ENCODE measurements around the gene PHACTR3. TPM values are rescaled to one million over a fixed set of nuclear protein-coding genes. Genes with fewer than 3 reads are reported as not detected.

The PHACTR3 gene
- total and polyA plus RNA-seq, 2 experiments from 2014 or later, result 0.45 to 0.61 TPM

DNA sequence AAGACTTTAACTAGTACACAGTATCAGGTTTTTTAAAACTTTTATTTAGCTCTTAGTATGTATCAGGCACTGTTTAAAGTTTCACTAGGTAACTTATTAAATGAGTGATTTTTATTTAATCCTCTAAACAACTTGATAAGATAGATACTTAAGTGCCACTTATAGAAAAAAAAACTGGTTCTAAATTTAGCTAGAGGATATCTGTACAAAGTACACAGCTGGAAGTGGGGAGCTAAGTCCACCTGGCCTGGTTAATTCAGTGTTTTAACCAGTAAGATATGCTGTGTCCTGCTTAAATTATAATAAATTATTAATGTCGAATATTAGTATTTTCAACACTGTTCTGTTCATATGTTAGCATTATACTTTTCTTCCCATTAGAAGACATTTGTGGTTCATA lies 291.6 kb downstream of the PHACTR3 start:
- Histone ChIP-seq H3K36me3 (ENCODE audit: insufficient read depth) (no peaks in the 10 kb centered on the region), H2AFZ (no peak overlapping the region), H4K20me1 (replicated peaks; ENCODE audit: insufficient read depth) (no peaks in the 10 kb centered on the region), H3K9me2 (ENCODE audit: insufficient read depth) (no peaks in the 10 kb centered on the region), H3F3A (replicated peaks; ENCODE audit: low read depth) (no peaks in the 10 kb centered on the region), H3K27me3 (ENCODE audit: insufficient read depth) (peaks cover 12% of the 10 kb centered on the region; the same call in 1 of the 2 replicates), H3K4me2 (no peak overlapping the region), H3K79me2 (replicated peaks; ENCODE audit: insufficient read depth) (no peaks in the 10 kb centered on the region), H3K27ac (ENCODE audit: low read depth) (no peak overlapping the region), H3K4me1 (ENCODE audit: insufficient read depth) (no peaks in the 10 kb centered on the region), H3K4me3 (no peak overlapping the region)
- Mint-ChIP-seq H3K9me3 (no peaks in the 10 kb centered on the region), H3K27ac (no peak overlapping the region), H3K36me3 (ENCODE audit: low read depth) (no peaks in the 10 kb centered on the region), H3K4me1 (no peaks in the 10 kb centered on the region), H3K27me3 (ENCODE audit: insufficient read depth, low read depth, poor library complexity) (peaks cover 4% of the 10 kb centered on the region), H3K4me3 (no peak overlapping the region)
- ATAC-seq (no peak), DNase-seq (ENCODE audit: low spot score) (no peak)
- TF ChIP-seq POLR2AphosphoS5 (IDR thresholded peaks at IDR 0.05; ENCODE audit: low read depth) (no peak), ZNF114 (CRISPR knock-in tag; IDR thresholded peaks at IDR 0.05) (no peak), ZNF331 (CRISPR knock-in tag; IDR thresholded peaks at IDR 0.05; ENCODE audit: low read depth) (no peak), EZH2 (IDR thresholded peaks at IDR 0.05; ENCODE audit: low read depth, unreplicated experiment) (no peak), EZH2phosphoT487 (IDR thresholded peaks at IDR 0.05; ENCODE audit: unreplicated experiment) (no peak), CREB1 (CRISPR knock-in tag; IDR thresholded peaks at IDR 0.05; ENCODE audit: low read depth) (no peak), JUNB (IDR thresholded peaks at IDR 0.05; ENCODE audit: unreplicated experiment) (no peak), NANOG (IDR thresholded peaks at IDR 0.05; ENCODE audit: borderline replicate concordance) (no peak), STAT1 (IDR thresholded peaks at IDR 0.05; ENCODE audit: unreplicated experiment) (no peak)
- TF ChIP-seq, protein P1, sequence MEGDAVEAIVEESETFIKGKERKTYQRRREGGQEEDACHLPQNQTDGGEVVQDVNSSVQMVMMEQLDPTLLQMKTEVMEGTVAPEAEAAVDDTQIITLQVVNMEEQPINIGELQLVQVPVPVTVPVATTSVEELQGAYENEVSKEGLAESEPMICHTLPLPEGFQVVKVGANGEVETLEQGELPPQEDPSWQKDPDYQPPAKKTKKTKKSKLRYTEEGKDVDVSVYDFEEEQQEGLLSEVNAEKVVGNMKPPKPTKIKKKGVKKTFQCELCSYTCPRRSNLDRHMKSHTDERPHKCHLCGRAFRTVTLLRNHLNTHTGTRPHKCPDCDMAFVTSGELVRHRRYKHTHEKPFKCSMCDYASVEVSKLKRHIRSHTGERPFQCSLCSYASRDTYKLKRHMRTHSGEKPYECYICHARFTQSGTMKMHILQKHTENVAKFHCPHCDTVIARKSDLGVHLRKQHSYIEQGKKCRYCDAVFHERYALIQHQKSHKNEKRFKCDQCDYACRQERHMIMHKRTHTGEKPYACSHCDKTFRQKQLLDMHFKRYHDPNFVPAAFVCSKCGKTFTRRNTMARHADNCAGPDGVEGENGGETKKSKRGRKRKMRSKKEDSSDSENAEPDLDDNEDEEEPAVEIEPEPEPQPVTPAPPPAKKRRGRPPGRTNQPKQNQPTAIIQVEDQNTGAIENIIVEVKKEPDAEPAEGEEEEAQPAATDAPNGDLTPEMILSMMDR (conservative IDR thresholded peaks at IDR 0.05; ENCODE audit: low read depth in 2 of 2), result no peak
- TF ChIP-seq, protein P2, sequence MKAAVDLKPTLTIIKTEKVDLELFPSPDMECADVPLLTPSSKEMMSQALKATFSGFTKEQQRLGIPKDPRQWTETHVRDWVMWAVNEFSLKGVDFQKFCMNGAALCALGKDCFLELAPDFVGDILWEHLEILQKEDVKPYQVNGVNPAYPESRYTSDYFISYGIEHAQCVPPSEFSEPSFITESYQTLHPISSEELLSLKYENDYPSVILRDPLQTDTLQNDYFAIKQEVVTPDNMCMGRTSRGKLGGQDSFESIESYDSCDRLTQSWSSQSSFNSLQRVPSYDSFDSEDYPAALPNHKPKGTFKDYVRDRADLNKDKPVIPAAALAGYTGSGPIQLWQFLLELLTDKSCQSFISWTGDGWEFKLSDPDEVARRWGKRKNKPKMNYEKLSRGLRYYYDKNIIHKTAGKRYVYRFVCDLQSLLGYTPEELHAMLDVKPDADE (IDR thresholded peaks at IDR 0.05), result no peak
- TF ChIP-seq, protein P3, sequence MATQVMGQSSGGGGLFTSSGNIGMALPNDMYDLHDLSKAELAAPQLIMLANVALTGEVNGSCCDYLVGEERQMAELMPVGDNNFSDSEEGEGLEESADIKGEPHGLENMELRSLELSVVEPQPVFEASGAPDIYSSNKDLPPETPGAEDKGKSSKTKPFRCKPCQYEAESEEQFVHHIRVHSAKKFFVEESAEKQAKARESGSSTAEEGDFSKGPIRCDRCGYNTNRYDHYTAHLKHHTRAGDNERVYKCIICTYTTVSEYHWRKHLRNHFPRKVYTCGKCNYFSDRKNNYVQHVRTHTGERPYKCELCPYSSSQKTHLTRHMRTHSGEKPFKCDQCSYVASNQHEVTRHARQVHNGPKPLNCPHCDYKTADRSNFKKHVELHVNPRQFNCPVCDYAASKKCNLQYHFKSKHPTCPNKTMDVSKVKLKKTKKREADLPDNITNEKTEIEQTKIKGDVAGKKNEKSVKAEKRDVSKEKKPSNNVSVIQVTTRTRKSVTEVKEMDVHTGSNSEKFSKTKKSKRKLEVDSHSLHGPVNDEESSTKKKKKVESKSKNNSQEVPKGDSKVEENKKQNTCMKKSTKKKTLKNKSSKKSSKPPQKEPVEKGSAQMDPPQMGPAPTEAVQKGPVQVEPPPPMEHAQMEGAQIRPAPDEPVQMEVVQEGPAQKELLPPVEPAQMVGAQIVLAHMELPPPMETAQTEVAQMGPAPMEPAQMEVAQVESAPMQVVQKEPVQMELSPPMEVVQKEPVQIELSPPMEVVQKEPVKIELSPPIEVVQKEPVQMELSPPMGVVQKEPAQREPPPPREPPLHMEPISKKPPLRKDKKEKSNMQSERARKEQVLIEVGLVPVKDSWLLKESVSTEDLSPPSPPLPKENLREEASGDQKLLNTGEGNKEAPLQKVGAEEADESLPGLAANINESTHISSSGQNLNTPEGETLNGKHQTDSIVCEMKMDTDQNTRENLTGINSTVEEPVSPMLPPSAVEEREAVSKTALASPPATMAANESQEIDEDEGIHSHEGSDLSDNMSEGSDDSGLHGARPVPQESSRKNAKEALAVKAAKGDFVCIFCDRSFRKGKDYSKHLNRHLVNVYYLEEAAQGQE (IDR thresholded peaks at IDR 0.05; ENCODE audit: unreplicated experiment), result no peak
- TF ChIP-seq, protein P4, sequence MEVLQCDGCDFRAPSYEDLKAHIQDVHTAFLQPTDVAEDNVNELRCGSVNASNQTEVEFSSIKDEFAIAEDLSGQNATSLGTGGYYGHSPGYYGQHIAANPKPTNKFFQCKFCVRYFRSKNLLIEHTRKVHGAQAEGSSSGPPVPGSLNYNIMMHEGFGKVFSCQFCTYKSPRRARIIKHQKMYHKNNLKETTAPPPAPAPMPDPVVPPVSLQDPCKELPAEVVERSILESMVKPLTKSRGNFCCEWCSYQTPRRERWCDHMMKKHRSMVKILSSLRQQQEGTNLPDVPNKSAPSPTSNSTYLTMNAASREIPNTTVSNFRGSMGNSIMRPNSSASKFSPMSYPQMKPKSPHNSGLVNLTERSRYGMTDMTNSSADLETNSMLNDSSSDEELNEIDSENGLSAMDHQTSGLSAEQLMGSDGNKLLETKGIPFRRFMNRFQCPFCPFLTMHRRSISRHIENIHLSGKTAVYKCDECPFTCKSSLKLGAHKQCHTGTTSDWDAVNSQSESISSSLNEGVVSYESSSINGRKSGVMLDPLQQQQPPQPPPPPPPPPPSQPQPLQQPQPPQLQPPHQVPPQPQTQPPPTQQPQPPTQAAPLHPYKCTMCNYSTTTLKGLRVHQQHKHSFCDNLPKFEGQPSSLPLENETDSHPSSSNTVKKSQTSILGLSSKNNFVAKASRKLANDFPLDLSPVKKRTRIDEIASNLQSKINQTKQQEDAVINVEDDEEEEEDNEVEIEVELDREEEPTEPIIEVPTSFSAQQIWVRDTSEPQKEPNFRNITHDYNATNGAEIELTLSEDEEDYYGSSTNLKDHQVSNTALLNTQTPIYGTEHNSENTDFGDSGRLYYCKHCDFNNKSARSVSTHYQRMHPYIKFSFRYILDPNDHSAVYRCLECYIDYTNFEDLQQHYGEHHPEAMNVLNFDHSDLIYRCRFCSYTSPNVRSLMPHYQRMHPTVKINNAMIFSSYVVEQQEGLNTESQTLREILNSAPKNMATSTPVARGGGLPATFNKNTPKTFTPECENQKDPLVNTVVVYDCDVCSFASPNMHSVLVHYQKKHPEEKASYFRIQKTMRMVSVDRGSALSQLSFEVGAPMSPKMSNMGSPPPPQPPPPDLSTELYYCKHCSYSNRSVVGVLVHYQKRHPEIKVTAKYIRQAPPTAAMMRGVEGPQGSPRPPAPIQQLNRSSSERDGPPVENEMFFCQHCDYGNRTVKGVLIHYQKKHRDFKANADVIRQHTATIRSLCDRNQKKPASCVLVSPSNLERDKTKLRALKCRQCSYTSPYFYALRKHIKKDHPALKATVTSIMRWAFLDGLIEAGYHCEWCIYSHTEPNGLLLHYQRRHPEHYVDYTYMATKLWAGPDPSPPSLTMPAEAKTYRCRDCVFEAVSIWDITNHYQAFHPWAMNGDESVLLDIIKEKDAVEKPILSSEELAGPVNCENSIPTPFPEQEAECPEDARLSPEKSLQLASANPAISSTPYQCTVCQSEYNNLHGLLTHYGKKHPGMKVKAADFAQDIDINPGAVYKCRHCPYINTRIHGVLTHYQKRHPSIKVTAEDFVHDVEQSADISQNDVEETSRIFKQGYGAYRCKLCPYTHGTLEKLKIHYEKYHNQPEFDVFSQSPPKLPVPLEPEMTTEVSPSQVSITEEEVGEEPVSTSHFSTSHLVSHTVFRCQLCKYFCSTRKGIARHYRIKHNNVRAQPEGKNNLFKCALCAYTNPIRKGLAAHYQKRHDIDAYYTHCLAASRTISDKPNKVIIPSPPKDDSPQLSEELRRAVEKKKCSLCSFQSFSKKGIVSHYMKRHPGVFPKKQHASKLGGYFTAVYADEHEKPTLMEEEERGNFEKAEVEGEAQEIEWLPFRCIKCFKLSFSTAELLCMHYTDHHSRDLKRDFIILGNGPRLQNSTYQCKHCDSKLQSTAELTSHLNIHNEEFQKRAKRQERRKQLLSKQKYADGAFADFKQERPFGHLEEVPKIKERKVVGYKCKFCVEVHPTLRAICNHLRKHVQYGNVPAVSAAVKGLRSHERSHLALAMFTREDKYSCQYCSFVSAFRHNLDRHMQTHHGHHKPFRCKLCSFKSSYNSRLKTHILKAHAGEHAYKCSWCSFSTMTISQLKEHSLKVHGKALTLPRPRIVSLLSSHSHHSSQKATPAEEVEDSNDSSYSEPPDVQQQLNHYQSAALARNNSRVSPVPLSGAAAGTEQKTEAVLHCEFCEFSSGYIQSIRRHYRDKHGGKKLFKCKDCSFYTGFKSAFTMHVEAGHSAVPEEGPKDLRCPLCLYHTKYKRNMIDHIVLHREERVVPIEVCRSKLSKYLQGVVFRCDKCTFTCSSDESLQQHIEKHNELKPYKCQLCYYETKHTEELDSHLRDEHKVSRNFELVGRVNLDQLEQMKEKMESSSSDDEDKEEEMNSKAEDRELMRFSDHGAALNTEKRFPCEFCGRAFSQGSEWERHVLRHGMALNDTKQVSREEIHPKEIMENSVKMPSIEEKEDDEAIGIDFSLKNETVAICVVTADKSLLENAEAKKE (CRISPR knock-in tag; IDR thresholded peaks at IDR 0.05), result no peak
